Measurements from ENCODE around the gene FOXN1.
"Not testable (repeated sequence)": the region's sequence is repeated elsewhere in the genome, so short reads cannot be mapped to it uniquely, and the experiment has no call there.

DNA sequence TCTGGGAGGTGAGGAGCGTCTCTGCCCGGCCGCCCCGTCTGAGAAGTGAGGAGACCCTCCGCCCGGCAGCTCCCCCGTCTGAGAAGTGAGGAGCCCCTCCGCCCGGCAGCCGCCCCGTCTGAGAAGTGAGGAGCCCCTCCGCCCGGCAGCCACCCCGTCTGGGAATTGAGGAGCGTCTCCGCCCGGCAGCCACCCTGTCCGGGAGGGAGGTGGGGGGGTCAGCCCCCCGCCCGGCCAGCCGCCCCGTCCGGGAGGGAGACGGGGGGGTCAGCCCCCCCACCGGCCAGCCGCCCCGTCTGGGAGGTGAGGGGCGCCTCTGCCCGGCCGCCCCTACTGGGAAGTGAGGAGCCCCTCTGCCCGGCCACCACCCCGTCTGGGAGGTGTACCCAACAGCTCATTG lies 47.3 kb upstream of the FOXN1 start:
- TF ChIP-seq, protein P1, sequence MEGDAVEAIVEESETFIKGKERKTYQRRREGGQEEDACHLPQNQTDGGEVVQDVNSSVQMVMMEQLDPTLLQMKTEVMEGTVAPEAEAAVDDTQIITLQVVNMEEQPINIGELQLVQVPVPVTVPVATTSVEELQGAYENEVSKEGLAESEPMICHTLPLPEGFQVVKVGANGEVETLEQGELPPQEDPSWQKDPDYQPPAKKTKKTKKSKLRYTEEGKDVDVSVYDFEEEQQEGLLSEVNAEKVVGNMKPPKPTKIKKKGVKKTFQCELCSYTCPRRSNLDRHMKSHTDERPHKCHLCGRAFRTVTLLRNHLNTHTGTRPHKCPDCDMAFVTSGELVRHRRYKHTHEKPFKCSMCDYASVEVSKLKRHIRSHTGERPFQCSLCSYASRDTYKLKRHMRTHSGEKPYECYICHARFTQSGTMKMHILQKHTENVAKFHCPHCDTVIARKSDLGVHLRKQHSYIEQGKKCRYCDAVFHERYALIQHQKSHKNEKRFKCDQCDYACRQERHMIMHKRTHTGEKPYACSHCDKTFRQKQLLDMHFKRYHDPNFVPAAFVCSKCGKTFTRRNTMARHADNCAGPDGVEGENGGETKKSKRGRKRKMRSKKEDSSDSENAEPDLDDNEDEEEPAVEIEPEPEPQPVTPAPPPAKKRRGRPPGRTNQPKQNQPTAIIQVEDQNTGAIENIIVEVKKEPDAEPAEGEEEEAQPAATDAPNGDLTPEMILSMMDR (conservative IDR thresholded peaks at IDR 0.05; ENCODE audit: low read depth, low read length) = not testable (repeated sequence)
- not testable (repeated sequence) for TF ChIP-seq EZH2phosphoT487 (IDR thresholded peaks at IDR 0.05; ENCODE audit: borderline replicate concordance, low read length); EZH2 (IDR thresholded peaks at IDR 0.05; ENCODE audit: low read length, unreplicated experiment)

Data from PC-3 (cell line).